HUES48 (cell line): Measurements from ENCODE around the gene CXCL3.
A peak's percentile ranks its signal among the peaks of the same experiment; 100 is the strongest.

Source experiments
- H3K27ac ChIP-seq: one replicate; pipeline ENCODE4 v1.7.0; 2013; ENCODE audit warnings: low read depth, low read length, inconsistent platforms
- H3K27me3 ChIP-seq: 2 replicates; pipeline ENCODE4 v1.6.1; 2013; ENCODE audit warnings: mild to moderate bottlenecking, low read length; ENCODE audit not compliant: control insufficient read depth, insufficient read depth
- H3K36me3 ChIP-seq: 2 replicates; pipeline ENCODE4 v1.6.1; 2013; ENCODE audit warnings: low read length; ENCODE audit not compliant: control insufficient read depth, insufficient read depth
- H3K4me1 ChIP-seq: 2 replicates; pipeline ENCODE4 v1.6.1; 2013; ENCODE audit warnings: mild to moderate bottlenecking, low read length; ENCODE audit not compliant: control insufficient read depth, insufficient read depth
- H3K4me3 ChIP-seq: 2 replicates; pipeline ENCODE4 v1.5.1; 2013; ENCODE audit warnings: mild to moderate bottlenecking, low read depth, low read length
- H3K9ac ChIP-seq: 2 replicates; pipeline ENCODE4 v1.6.1; 2013; ENCODE audit warnings: mild to moderate bottlenecking, low read depth, low read length, moderate library complexity
- H3K9me3 ChIP-seq: 2 replicates; pipeline ENCODE4 v1.6.1; 2013; ENCODE audit warnings: low read length; ENCODE audit not compliant: control insufficient read depth, insufficient read depth

CXCL3 gene

DNA sequence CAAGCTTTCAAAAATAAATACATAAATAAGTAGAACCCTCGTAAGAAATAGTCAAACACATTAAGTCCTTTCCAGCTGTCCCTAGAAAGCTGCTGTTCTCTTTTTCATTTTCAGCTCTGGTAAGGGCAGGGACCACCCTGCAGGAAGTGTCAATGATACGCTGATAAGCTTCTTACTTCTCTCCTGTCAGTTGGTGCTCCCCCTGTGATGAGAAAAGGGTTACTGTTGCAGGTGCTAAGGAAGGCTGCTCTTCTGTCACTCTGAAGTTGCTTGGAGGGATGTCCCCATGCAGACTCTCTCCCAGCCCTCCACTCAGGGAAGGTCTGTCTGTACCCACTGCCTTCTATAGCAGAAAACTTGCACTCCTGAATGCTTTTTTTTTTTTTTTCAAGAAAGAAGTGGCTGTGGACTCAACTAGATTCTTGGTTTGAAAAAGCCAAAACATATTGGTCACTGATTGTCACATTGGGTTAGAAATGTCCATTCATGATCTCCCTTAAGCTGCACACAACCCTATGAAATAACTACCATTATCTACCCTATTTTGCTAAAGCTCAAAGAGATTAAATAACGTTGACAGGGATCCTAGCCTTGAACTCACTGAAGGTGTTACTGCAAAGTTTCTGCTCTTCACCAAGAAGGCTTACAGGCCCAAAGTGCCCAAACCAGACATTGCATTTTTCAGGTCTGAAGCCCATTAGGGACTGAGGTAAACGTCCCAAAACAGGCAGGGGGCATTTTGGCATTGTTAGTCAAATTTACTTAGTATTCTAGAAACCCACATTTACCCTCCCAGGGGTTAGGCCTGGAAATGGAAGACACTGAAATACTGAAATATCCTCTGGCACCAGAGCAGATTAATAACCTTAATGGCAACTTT lies 1.2 kb downstream of the CXCL3 start:
- Histone ChIP-seq H3K36me3 (no peaks in the 10 kb centered on the region), H3K9me3 (no peaks in the 10 kb centered on the region), H3K4me1 (peaks cover 32% of the 10 kb centered on the region), H3K9ac (no peak overlapping the region), H3K27me3 (peaks cover 11% of the 10 kb centered on the region; the same call in 1 of the 2 replicates), H3K4me3 (peak overlapping the region; percentile 92), H3K27ac (peak overlapping the region; percentile 14)

DNA sequence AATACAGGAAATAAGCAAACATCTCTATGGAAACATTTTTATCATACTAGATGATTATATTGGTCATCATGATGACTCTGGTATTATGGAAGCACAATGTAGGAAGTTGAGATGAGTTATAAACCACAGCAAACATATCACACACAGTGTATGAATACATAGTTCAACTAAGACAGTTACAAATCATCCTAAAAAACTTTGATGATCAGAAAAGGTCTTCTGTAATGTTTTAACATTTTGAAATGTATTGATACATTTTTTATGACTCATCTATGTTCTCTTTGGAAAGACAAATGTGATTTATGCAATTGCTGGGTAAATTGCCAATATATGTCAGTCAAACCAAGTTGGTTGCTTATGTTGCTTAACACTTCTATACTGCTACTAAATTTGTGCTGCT lies 4.8 kb downstream of the CXCL3 start:
- H3K36me3 ChIP-seq, result no peaks in the 10 kb centered on the region
- H3K4me3 ChIP-seq, result no peak overlapping the region
- H3K9me3 ChIP-seq, result no peaks in the 10 kb centered on the region
- H3K27me3 ChIP-seq, result peaks cover 1% of the 10 kb centered on the region; the same call in 1 of the 2 replicates
- no peak overlapping the region for H3K27ac ChIP-seq
- peaks cover 20% of the 10 kb centered on the region for H3K4me1 ChIP-seq
- no peak overlapping the region for H3K9ac ChIP-seq

GRCh38 chr4:74032064-74032463 lies 6.4 kb downstream of the CXCL3 start:
- no peak overlapping the region for H3K9ac ChIP-seq
- no peaks in the 10 kb centered on the region for H3K27me3 ChIP-seq
- H3K36me3 ChIP-seq, result no peaks in the 10 kb centered on the region
- no peak overlapping the region for H3K27ac ChIP-seq
- no peak overlapping the region for H3K4me3 ChIP-seq
- peaks cover 10% of the 10 kb centered on the region for H3K4me1 ChIP-seq
- H3K9me3 ChIP-seq, result no peaks in the 10 kb centered on the region

- Histone ChIP-seq H3K9ac (no peak overlapping the region), H3K27ac (no peak overlapping the region), H3K27me3 (no peaks in the 10 kb centered on the region), H3K36me3 (no peaks in the 10 kb centered on the region), H3K4me1 (peaks cover 8% of the 10 kb centered on the region; the same call in 1 of the 2 replicates), H3K9me3 (no peaks in the 10 kb centered on the region), H3K4me3 (no peak overlapping the region)
These were observed 6.9 kb downstream of the CXCL3 start for GRCh38 chr4:74031576-74031975.

DNA sequence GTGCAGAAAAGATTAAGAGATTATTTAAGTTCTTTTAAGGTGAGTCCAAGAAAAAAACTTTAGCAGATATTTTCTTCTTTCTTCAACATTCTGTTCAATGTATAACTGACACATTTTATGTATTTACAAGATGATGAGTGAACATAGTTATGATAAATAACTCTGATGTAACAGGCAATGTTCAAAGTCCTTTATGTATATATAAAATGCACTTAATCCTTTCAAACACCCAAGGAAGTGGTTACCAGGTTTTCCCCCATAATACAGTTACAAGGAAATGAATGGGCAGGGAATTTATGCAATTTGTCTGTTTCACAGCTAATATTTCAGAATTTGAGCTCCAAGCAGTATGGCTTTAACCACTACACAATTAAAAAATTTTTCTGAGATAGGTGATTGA lies 8.2 kb downstream of the CXCL3 start:
- Histone ChIP-seq H3K27me3 (no peaks in the 10 kb centered on the region), H3K36me3 (no peaks in the 10 kb centered on the region), H3K4me1 (no peaks in the 10 kb centered on the region), H3K4me3 (no peak overlapping the region), H3K9me3 (no peaks in the 10 kb centered on the region), H3K9ac (no peak overlapping the region), H3K27ac (no peak overlapping the region)

GRCh38 chr4:74028504-74028903 lies 10.0 kb downstream of the CXCL3 start:
- no peak overlapping the region for H3K9ac ChIP-seq
- no peak overlapping the region for H3K4me3 ChIP-seq
- H3K36me3 ChIP-seq, result no peaks in the 10 kb centered on the region
- H3K9me3 ChIP-seq, result no peaks in the 10 kb centered on the region
- H3K4me1 ChIP-seq, result no peaks in the 10 kb centered on the region
- no peaks in the 10 kb centered on the region for H3K27me3 ChIP-seq
- no peak overlapping the region for H3K27ac ChIP-seq

DNA sequence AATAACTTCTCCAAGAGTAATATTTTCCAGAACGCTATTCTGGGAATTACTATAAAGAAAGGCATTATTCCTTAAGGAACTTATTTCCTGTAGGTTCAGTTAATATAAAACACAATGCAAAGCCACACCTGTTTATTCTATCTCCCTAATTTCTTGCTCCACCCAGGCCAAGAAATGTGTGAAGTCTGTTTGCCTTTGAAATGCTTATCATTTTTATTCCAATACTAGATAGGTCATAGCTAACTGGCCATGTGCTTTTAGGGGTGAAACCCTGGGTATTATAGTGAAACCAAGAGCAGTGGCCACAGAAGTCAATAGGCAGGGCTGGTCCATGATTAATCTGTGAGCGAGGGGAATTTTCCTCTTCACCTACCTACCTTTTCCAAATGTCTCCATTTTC lies 14.8 kb downstream of the CXCL3 start:
- Histone ChIP-seq H3K9me3 (no peaks in the 10 kb centered on the region), H3K4me1 (no peaks in the 10 kb centered on the region), H3K36me3 (no peaks in the 10 kb centered on the region), H3K4me3 (no peak overlapping the region), H3K27me3 (no peaks in the 10 kb centered on the region), H3K27ac (no peak overlapping the region), H3K9ac (no peak overlapping the region)

GRCh38 chr4:74021601-74022000 lies 16.9 kb downstream of the CXCL3 start:
- Histone ChIP-seq H3K9me3 (no peaks in the 10 kb centered on the region), H3K4me3 (no peak overlapping the region), H3K9ac (no peak overlapping the region), H3K27ac (no peak overlapping the region), H3K27me3 (no peaks in the 10 kb centered on the region), H3K36me3 (no peaks in the 10 kb centered on the region), H3K4me1 (no peaks in the 10 kb centered on the region; the same call in 1 of the 2 replicates)

- Histone ChIP-seq H3K4me3 (no peak overlapping the region), H3K4me1 (peaks cover 15% of the 10 kb centered on the region), H3K27me3 (no peaks in the 10 kb centered on the region), H3K27ac (no peak overlapping the region), H3K9me3 (no peaks in the 10 kb centered on the region), H3K9ac (no peak overlapping the region), H3K36me3 (no peaks in the 10 kb centered on the region)
These were observed 19.7 kb downstream of the CXCL3 start for GRCh38 chr4:74018771-74019170.

DNA sequence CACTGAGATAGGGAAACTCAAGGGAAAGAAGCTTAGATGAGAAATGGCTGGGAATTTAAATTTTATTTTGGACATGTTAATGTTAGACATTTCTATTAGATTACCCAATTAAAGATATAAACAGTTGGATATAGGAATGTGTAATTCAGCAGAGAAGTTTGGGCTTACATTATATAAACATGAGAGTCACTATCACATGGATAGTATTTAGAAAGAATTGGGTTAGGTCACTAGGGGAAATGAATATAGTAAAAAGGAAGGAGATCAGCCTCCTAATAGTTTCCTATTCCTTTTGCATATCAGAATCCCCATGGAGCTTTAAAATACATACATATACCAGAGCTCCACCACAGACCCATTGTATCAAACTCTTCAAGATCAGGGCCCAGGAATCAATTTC lies 20.4 kb downstream of the CXCL3 start:
- Histone ChIP-seq H3K4me1 (peaks cover 15% of the 10 kb centered on the region), H3K9ac (no peak overlapping the region), H3K9me3 (no peaks in the 10 kb centered on the region)

GRCh38 chr4:74016068-74016467 lies 22.4 kb downstream of the CXCL3 start:
- H3K36me3 ChIP-seq, result no peaks in the 10 kb centered on the region
- peaks cover 15% of the 10 kb centered on the region for H3K4me1 ChIP-seq
- H3K9me3 ChIP-seq, result no peaks in the 10 kb centered on the region
- H3K9ac ChIP-seq, result no peak overlapping the region
- H3K27me3 ChIP-seq, result no peaks in the 10 kb centered on the region
- H3K27ac ChIP-seq, result no peak overlapping the region
- no peak overlapping the region for H3K4me3 ChIP-seq

More for the DNA sequence above, 20.4 kb downstream of the CXCL3 start:
- Histone ChIP-seq H3K27ac (no peak overlapping the region), H3K4me3 (no peak overlapping the region), H3K36me3 (no peaks in the 10 kb centered on the region), H3K27me3 (no peaks in the 10 kb centered on the region)
